Neural progenitor cell (in vitro differentiated cells): Measurements from ENCODE around the gene C7orf25. TPM values are rescaled to one million over a fixed set of nuclear protein-coding genes. Genes with fewer than 3 reads are reported as not detected.
A peak's percentile ranks its signal among the peaks of the same experiment; 100 is the strongest.
"Not testable (repeated sequence)": the region's sequence is repeated elsewhere in the genome, so short reads cannot be mapped to it uniquely, and the experiment has no call there.

ENCODE experiments used
- DNase-seq: peaks from one replicate; pipeline ENCODE4 v3.0.0-alpha.2; 2016; ENCODE audit warnings: low spot score
- H2AFZ ChIP-seq: fragments of 200-600 bp; sonication (generic); replicated peaks from 2 replicates; pipeline ENCODE4 v1.6.1; 2016; ENCODE audit warnings: antibody characterized with exemption
- H3F3A ChIP-seq: fragments of 200-600 bp; sonication (generic); 2 replicates; pipeline ENCODE4 v1.6.1; 2016; ENCODE audit warnings: antibody characterized with exemption, low read depth
- H3K27ac ChIP-seq: fragments of 200-600 bp; sonication (generic); 2 replicates; pipeline ENCODE4 v1.5.1; 2016; ENCODE audit warnings: mild to moderate bottlenecking
- H3K27me3 ChIP-seq: fragments of 200-600 bp; sonication (generic); 2 replicates; pipeline ENCODE4 v1.6.1; 2016; ENCODE audit warnings: mild to moderate bottlenecking, moderate library complexity
- H3K36me3 ChIP-seq: fragments of 200-600 bp; sonication (generic); 2 replicates; pipeline ENCODE4 v1.5.1; 2016
- H3K4me1 ChIP-seq: fragments of 200-600 bp; sonication (generic); 2 replicates; pipeline ENCODE4 v1.6.1; 2016; ENCODE audit warnings: mixed run types
- H3K4me2 ChIP-seq: fragments of 200-600 bp; sonication (generic); 2 replicates; pipeline ENCODE4 v1.6.1; 2016
- H3K4me3 ChIP-seq: fragments of 200-600 bp; sonication (generic); 2 replicates; pipeline ENCODE4 v1.5.1; 2016
- H3K79me2 ChIP-seq: fragments of 200-600 bp; sonication (generic); 2 replicates; pipeline ENCODE4 v1.6.1; 2016; ENCODE audit warnings: low read depth
- H3K9ac ChIP-seq: fragments of 200-600 bp; sonication (generic); 2 replicates; pipeline ENCODE4 v1.6.1; 2016
- H3K9me3 ChIP-seq: fragments of 200-600 bp; sonication (generic); 2 replicates; pipeline ENCODE4 v1.5.1; 2016; ENCODE audit warnings: low read depth
- H4K20me1 ChIP-seq: fragments of 200-600 bp; sonication (generic); 2 replicates; pipeline ENCODE4 v1.6.1; 2016; ENCODE audit warnings: low read depth
- H3K27ac Mint-ChIP-seq: 3 replicates; pipeline ENCODE4 v1.8.0; 2021; ENCODE audit warnings: mixed read lengths
- H3K27me3 Mint-ChIP-seq: 2 replicates; pipeline ENCODE4 v1.8.0; 2022; ENCODE audit warnings: low read depth, mild to moderate bottlenecking, inconsistent platforms, moderate library complexity, mixed read lengths; ENCODE audit not compliant: insufficient read depth
- H3K36me3 Mint-ChIP-seq: 3 replicates; pipeline ENCODE4 v1.8.0; 2021; ENCODE audit warnings: mixed read lengths
- H3K4me1 Mint-ChIP-seq: 3 replicates; pipeline ENCODE4 v1.8.0; 2021; ENCODE audit warnings: mixed read lengths
- H3K4me3 Mint-ChIP-seq: 3 replicates; pipeline ENCODE4 v1.8.0; 2021; ENCODE audit warnings: mild to moderate bottlenecking, moderate library complexity, mixed read lengths
- H3K9me3 Mint-ChIP-seq: 3 replicates; pipeline ENCODE4 v1.8.0; 2020; ENCODE audit warnings: mixed read lengths
- CTCF ChIP-seq: fragments of 200-600 bp; sonication (generic); IDR thresholded peaks from 2 replicates; pipeline ENCODE4 v1.5.1; 2017; ENCODE audit warnings: antibody characterized with exemption, mild to moderate bottlenecking
- EZH2 ChIP-seq: fragments of 200-600 bp; sonication (generic); IDR thresholded peaks from 2 replicates; pipeline ENCODE4 v1.6.1; 2017; ENCODE audit warnings: antibody characterized with exemption, mild to moderate bottlenecking, moderate library complexity
- EZH2phosphoT487 ChIP-seq: fragments of 200-600 bp; sonication (generic); IDR thresholded peaks from 2 replicates; pipeline ENCODE4 v1.6.1; 2017; ENCODE audit warnings: antibody characterized with exemption
- total RNA-seq: library from RNA; depleted of rRNA; stranded (reverse); fragments of >200 nt; gene quantifications from 2 replicates; pipeline ENCODE4 v1.2.3, GENCODE V29; 2015; ENCODE audit warnings: low replicate concordance

Gene C7orf25
- total RNA-seq, 1 donor from 2014 or later, result 6.4 TPM

DNA sequence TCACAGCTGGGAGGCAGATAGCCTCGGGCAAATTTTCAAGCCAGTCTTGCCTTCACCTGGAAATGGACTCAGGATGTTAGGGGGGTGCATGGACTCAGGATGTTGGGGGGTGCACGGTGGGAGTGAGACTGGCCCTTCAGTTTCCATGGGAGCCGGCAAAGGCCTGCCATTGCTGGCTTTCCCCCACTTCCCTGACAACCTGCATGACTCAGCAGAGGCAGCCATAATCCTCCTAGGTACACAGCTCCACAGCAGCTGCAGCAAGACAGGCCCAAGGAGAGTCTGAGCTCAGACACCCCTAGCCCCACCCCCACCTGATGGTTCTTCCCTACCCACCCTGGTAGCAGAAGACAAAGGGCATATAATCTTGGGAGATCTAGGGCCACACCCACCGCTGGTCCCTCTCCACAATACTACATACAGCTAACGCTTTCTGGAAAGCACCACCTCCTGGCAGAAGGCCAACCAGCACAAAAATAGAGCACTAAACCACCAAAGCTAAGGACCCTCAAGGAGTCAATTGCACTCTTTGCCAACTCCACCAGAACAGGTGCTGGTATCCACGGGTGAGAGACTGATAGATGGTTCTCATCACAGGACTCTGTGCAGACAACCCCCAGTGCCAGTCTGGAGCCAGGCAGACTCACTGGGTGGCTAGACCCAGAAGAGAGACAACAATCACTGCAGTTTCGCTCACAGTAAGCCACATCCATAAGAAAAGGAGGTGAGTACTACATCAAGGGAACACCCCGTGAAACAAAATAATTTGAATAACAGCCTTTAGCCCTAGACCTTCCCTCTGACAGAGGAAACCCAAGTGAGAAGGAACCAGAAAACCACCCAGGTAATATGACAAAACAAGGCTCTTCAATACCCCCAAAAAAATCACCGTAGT lies 18.3 kb downstream of the C7orf25 start:
- H3K4me3 Mint-ChIP-seq, result no peak overlapping the region
- H3K27ac Mint-ChIP-seq, result no peak overlapping the region
- H3K4me1 Mint-ChIP-seq, result peaks cover 15% of the 10 kb centered on the region
- Histone ChIP-seq H3K4me2 (peak overlapping the region; percentile 8), H3F3A (peaks cover 19% of the 10 kb centered on the region), H3K4me3 (no peak overlapping the region), H3K9ac (no peak overlapping the region), H3K27me3 (no peaks in the 10 kb centered on the region), H3K9me3 (no peaks in the 10 kb centered on the region), H3K4me1 (peaks cover 17% of the 10 kb centered on the region), H3K36me3 (no peaks in the 10 kb centered on the region), H4K20me1 (no peaks in the 10 kb centered on the region), H3K79me2 (no peaks in the 10 kb centered on the region), H2AFZ (no peak overlapping the region), H3K27ac (no peak overlapping the region)
- no peak for DNase-seq
- H3K9me3 Mint-ChIP-seq, result peaks cover 17% of the 10 kb centered on the region
- peaks cover 4% of the 10 kb centered on the region for H3K36me3 Mint-ChIP-seq
- TF ChIP-seq CTCF, result no peak
- TF ChIP-seq EZH2, result no peak
- TF ChIP-seq EZH2phosphoT487, result no peak
- peaks cover 5% of the 10 kb centered on the region for H3K27me3 Mint-ChIP-seq

DNA sequence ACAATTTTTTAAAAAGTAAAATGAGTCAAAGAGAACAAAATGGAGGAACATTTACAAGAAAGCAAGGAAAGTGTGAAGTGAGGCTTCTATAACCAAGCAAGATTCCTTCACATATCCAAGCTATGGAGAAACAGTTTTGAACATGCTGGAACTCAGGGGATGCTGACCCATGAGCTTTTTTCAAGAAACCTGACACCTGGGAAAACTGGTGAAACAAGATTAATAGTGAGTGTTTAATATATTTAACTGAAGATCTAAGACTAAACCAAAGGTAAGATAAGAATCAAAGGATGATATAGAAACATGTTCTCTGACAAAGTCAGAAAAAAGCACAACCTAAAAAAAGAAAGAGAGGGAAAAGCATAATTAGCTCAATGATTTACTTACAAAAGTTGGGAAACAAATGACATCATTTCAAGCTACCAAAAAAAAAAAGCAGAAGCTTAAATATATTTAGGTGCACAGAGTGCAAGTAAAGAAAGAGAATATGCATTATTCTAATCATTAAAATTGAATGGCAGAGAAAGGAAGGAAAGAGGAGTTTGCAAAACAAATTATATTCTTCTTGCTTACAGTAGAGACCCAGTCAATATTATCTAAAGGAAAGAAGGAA lies 24.9 kb downstream of the C7orf25 start:
- Histone ChIP-seq H3K9ac (no peak overlapping the region), H3F3A (peaks cover 32% of the 10 kb centered on the region), H3K27ac (no peak overlapping the region), H3K4me1 (peaks cover 23% of the 10 kb centered on the region), H3K4me3 (peak overlapping the region; percentile 60), H3K4me2 (peak overlapping the region; percentile 94), H3K36me3 (no peaks in the 10 kb centered on the region), H2AFZ (no peak overlapping the region), H3K27me3 (no peaks in the 10 kb centered on the region), H3K79me2 (no peaks in the 10 kb centered on the region), H3K9me3 (no peaks in the 10 kb centered on the region), H4K20me1 (no peaks in the 10 kb centered on the region)
- Mint-ChIP-seq H3K36me3 (peaks cover 3% of the 10 kb centered on the region), H3K4me1 (peaks cover 22% of the 10 kb centered on the region), H3K27me3 (peaks cover 5% of the 10 kb centered on the region), H3K9me3 (peaks cover 3% of the 10 kb centered on the region), H3K4me3 (peak overlapping the region; percentile 89), H3K27ac (no peak overlapping the region)
- TF ChIP-seq EZH2, result no peak
- no peak for TF ChIP-seq EZH2phosphoT487
- TF ChIP-seq CTCF, result no peak
- DNase-seq, result no peak

- Mint-ChIP-seq H3K27ac (no peak overlapping the region), H3K4me3 (no peak overlapping the region), H3K36me3 (peaks cover 5% of the 10 kb centered on the region), H3K27me3 (peaks cover 5% of the 10 kb centered on the region), H3K9me3 (peaks cover 5% of the 10 kb centered on the region), H3K4me1 (peaks cover 22% of the 10 kb centered on the region)
- TF ChIP-seq CTCF, result peak; percentile 49
- TF ChIP-seq EZH2phosphoT487, result no peak
- no peak for DNase-seq
- Histone ChIP-seq H3F3A (peaks cover 32% of the 10 kb centered on the region), H3K4me2 (no peak overlapping the region), H3K79me2 (no peaks in the 10 kb centered on the region), H3K27me3 (no peaks in the 10 kb centered on the region), H3K4me3 (no peak overlapping the region), H3K9ac (no peak overlapping the region), H3K36me3 (no peaks in the 10 kb centered on the region), H2AFZ (no peak overlapping the region), H4K20me1 (no peaks in the 10 kb centered on the region), H3K27ac (no peak overlapping the region), H3K9me3 (no peaks in the 10 kb centered on the region), H3K4me1 (peaks cover 23% of the 10 kb centered on the region)
Measured at GRCh38 chr7:42886129-42886528, 25.7 kb downstream of the C7orf25 start.

GRCh38 chr7:42885183-42885582 lies 26.7 kb downstream of the C7orf25 start:
- H3K4me2 ChIP-seq, H3K27me3 Mint-ChIP-seq, H3K9me3 ChIP-seq, H2AFZ ChIP-seq, H3K4me3 ChIP-seq, H3K27ac ChIP-seq, H3K9me3 Mint-ChIP-seq, H3K36me3 Mint-ChIP-seq, H4K20me1 ChIP-seq, H3K36me3 ChIP-seq, DNase-seq, H3K79me2 ChIP-seq, H3K4me3 Mint-ChIP-seq, H3K27ac Mint-ChIP-seq, H3K9ac ChIP-seq, H3K27me3 ChIP-seq: not testable (repeated sequence)
- Histone ChIP-seq H3F3A (peaks cover 32% of the 10 kb centered on the region), H3K4me1 (peaks cover 23% of the 10 kb centered on the region)
- H3K4me1 Mint-ChIP-seq, result peaks cover 22% of the 10 kb centered on the region
